ENCODE measurements around the gene C9orf50. TPM values are rescaled to one million over a fixed set of nuclear protein-coding genes. Genes with fewer than 3 reads are reported as not detected.
A peak's percentile ranks its signal among the peaks of the same experiment; 100 is the strongest.

Gene C9orf50
- total RNA-seq, 1 donor from 2014 or later = 0.56 TPM

GRCh38 chr9:129624168-129624759 lies 3.4 kb upstream of the C9orf50 start:
- Mint-ChIP-seq H3K9me3 (ENCODE audit: unreplicated experiment) (peaks cover 17% of the 10 kb centered on the region), H3K27ac (ENCODE audit: unreplicated experiment) (peak overlapping the region; percentile 76), H3K4me3 (ENCODE audit: unreplicated experiment) (peak overlapping the region; percentile 46), H3K27me3 (ENCODE audit: unreplicated experiment) (peaks cover 15% of the 10 kb centered on the region), H3K36me3 (ENCODE audit: unreplicated experiment) (no peaks in the 10 kb centered on the region), H3K4me1 (ENCODE audit: low read depth, unreplicated experiment) (peaks cover 38% of the 10 kb centered on the region)
- peak; percentile 89 for DNase-seq
- peak; percentile 88 for TF ChIP-seq CTCF (IDR thresholded peaks at IDR 0.05; ENCODE audit: partially characterized antibody, unreplicated experiment)

GRCh38 chr9:129623331-129623730 lies 2.4 kb upstream of the C9orf50 start:
- no peak for DNase-seq
- TF ChIP-seq CTCF (IDR thresholded peaks at IDR 0.05; ENCODE audit: partially characterized antibody, unreplicated experiment) = no peak
- Mint-ChIP-seq H3K27me3 (ENCODE audit: unreplicated experiment) (peaks cover 21% of the 10 kb centered on the region), H3K4me1 (ENCODE audit: low read depth, unreplicated experiment) (peaks cover 35% of the 10 kb centered on the region), H3K9me3 (ENCODE audit: unreplicated experiment) (peaks cover 18% of the 10 kb centered on the region), H3K27ac (ENCODE audit: unreplicated experiment) (peak overlapping the region; percentile 50), H3K36me3 (ENCODE audit: unreplicated experiment) (no peaks in the 10 kb centered on the region), H3K4me3 (ENCODE audit: unreplicated experiment) (peak overlapping the region; percentile 28)

GRCh38 chr9:129619787-129620668 lies 873 bp downstream of the C9orf50 start:
- Mint-ChIP-seq H3K27me3 (ENCODE audit: unreplicated experiment) (peaks cover 18% of the 10 kb centered on the region), H3K4me1 (ENCODE audit: low read depth, unreplicated experiment) (peaks cover 17% of the 10 kb centered on the region), H3K4me3 (ENCODE audit: unreplicated experiment) (peak overlapping the region; percentile 87), H3K9me3 (ENCODE audit: unreplicated experiment) (peaks cover 13% of the 10 kb centered on the region), H3K36me3 (ENCODE audit: unreplicated experiment) (no peaks in the 10 kb centered on the region), H3K27ac (ENCODE audit: unreplicated experiment) (peak overlapping the region; percentile 57)
- DNase-seq = peak; percentile 58
- no peak for TF ChIP-seq CTCF (IDR thresholded peaks at IDR 0.05; ENCODE audit: partially characterized antibody, unreplicated experiment)

- peaks cover 18% of the 10 kb centered on the region for H3K27me3 Mint-ChIP-seq (ENCODE audit: unreplicated experiment)
- H3K4me3 Mint-ChIP-seq (ENCODE audit: unreplicated experiment) = no peak overlapping the region
- H3K36me3 Mint-ChIP-seq (ENCODE audit: unreplicated experiment) = no peaks in the 10 kb centered on the region
Observed at GRCh38 chr9:129617167-129617566, 3.7 kb downstream of the C9orf50 start.

More at GRCh38 chr9:129617167-129617566, 3.7 kb downstream of the C9orf50 start:
- no peak for TF ChIP-seq CTCF (IDR thresholded peaks at IDR 0.05; ENCODE audit: partially characterized antibody, unreplicated experiment)
- no peak for DNase-seq
- Mint-ChIP-seq H3K4me1 (ENCODE audit: low read depth, unreplicated experiment) (peaks cover 11% of the 10 kb centered on the region), H3K9me3 (ENCODE audit: unreplicated experiment) (peaks cover 10% of the 10 kb centered on the region), H3K27ac (ENCODE audit: unreplicated experiment) (no peak overlapping the region)
